K562 (cell line): ENCODE data around the gene MAP1A.

ENCODE experiments used
- ASH1L ChIP-seq: fragments of 450-650 bp; IDR thresholded peaks from 2 replicates; pipeline ENCODE4 v1.6.1; 2018; ENCODE audit warnings: borderline replicate concordance, mild to moderate bottlenecking, low read depth; ENCODE audit not compliant: partially characterized antibody
- PCBP2 ChIP-seq: fragments of 200-400 bp; formaldehyde crosslinking; IDR thresholded peaks from 2 replicates; pipeline ENCODE4 v1.6.1; 2018; ENCODE audit warnings: low read length, low read depth, mild to moderate bottlenecking, moderate library complexity; ENCODE audit not compliant: poor library complexity, severe bottlenecking
- RBM39 ChIP-seq: fragments of 200-400 bp; formaldehyde crosslinking; optimal IDR thresholded peaks from 2 replicates; pipeline ENCODE3; 2018; ENCODE audit warnings: low read depth, low read length
- SRF ChIP-seq, 2 experiments: fragments of 250-450, 450-650 bp in 1 of 2; sonication (Bioruptor Pico) in 1 of 2; sonication (generic) in 1 of 2; formaldehyde crosslinking; IDR thresholded peaks; 2 replicates each; pipeline versions ENCODE4 v1.5.0 to v1.5.1; 2020 to 2022; ENCODE audit warnings: mild to moderate bottlenecking in 1 of 2, missing genetic modification reagents in 1 of 2

DNA sequence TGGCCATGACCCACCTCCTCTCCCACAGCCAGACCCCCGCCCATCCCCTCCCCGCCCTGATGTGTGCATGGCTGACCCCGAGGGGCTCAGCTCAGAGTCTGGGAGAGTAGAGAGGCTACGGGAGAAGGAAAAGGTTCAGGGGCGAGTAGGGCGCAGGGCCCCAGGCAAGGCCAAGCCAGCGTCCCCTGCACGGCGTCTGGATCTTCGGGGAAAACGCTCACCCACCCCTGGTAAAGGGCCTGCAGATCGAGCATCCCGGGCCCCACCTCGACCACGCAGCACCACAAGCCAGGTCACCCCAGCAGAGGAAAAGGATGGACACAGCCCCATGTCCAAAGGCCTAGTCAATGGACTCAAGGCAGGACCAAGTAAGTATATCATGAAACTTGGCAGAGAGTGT is 11.7 kb downstream of the MAP1A start:
- TF ChIP-seq RBM39 (no peak), PCBP2 (no peak), SRF (CRISPR knock-in tag; IDR thresholded peaks at IDR 0.05) (no peak), ASH1L (no peak)
